ENCODE data around the gene KRTAP12-2.
"Not testable (repeated sequence)": the region's sequence is repeated elsewhere in the genome, so short reads cannot be mapped to it uniquely, and the experiment has no call there.

Gene KRTAP12-2

DNA sequence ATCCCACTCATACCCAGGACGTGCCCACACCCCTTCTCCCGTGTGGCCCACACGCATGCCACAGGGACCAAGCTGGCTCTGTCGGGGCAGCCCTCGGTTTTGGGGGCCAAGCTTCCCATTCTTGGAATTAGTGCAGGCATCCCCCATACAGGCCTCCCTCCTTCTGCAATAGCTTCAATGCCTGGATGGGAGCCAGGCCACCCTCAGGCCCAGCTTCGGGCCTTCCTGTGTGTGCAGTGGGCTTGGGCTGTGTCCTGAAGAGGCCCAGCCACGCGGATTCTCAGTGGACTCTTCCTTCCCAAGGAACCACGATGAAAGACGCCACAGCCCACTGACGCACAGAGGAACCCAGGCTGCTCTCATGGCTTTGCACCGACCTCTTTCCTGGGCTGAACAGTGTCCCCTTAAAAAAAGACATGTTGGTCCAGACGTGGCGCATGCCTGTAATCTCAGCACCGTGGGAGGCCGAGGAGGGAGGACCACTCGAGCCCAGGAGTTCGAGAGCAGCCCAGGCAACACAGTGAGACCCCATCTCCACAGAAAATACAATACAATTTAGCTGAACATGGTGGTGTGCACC is 17.1 kb downstream of the KRTAP12-2 start:
- H3K4me3 ChIP-seq, result no peak overlapping the region
- peaks cover 0 to 30% of the 10 kb centered on the region in 2 donors for H3K27me3 ChIP-seq
- no peak for TF ChIP-seq CTCF (IDR thresholded peaks at IDR 0.05)
- H3K4me1 ChIP-seq, result no peaks in the 10 kb centered on the region
- H3K27ac ChIP-seq, result no peak overlapping the region
- DNase-seq, result no peak
- H3K36me3 ChIP-seq, result no peaks in the 10 kb centered on the region
- intact Hi-C loops (cut with DNase I; ENCODE audit: low total_unique reads), result no loop called here
- peaks cover 0 to 8% (median 6%) of the 10 kb centered on the region in 3 donors for H3K9me3 ChIP-seq

DNA sequence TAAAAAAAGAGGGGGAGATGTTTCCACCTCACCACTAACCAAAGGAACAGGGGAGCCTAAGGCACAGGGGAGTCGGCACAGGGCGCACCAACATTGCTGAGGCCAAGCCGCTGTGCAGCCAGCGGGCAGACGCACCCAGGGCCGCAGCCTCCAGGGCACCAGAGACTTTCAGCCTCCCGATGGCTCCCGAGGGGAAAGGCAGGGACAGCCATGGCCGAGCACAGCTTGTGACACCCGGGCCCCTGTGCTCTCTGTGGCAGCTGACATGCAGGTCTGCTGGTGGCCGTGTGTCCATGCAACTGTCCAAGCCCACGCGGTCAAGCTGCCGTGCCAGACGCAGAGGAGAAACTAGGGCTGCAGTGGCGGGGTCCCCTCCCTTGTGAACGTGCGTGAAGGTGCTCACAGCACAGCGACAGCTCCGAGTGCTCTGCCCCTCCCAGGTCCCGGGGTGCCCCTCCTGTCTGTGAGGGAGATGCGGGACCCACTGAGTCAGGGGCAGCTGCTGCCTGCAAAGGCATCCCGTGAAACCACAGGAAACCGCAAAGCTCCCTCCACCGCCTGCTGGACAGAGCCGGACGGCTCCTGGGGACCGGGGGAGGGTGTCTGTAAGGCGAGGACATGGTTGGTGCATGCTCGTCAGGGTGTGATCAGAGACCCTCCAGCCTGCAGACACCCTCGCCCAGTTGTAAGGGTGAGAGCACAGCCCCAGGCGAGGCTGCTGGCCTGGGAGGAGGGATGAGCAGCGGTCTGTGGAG is 18.0 kb downstream of the KRTAP12-2 start:
- H3K9me3 ChIP-seq, result peaks cover 0 to 8% (median 6%) of the 10 kb centered on the region in 3 donors
- intact Hi-C loops (cut with DNase I; ENCODE audit: low total_unique reads), result no loop called here
- no peak overlapping the region for H3K4me3 ChIP-seq
- TF ChIP-seq CTCF (IDR thresholded peaks at IDR 0.05), result no peak
- H3K36me3 ChIP-seq, result no peaks in the 10 kb centered on the region
- H3K27me3 ChIP-seq, result peaks cover 0 to 30% of the 10 kb centered on the region in 2 donors
- DNase-seq, result no peak
- H3K4me1 ChIP-seq, result no peaks in the 10 kb centered on the region
- no peak overlapping the region for H3K27ac ChIP-seq

DNA sequence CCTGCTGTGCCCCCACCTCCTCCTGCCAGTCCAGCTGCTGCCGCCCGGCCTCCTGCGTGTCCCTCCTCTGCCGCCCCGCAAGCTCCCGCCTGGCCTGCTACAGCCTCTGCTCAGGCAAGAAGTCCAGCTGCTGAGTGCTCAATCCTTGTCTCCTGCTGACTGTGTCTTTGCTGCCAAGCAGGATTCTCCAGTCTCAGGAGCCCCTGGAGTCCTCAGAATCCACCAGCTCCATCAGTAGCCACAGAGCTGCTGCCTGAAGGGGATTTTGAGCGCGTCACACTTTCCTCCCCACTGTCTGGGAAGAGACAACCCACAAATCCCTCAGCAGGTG is 19.5 kb downstream of the KRTAP12-2 start:
- Histone ChIP-seq H3K4me3 (no peak overlapping the region), H3K27ac (no peak overlapping the region), H3K36me3 (no peaks in the 10 kb centered on the region), H3K9me3 (peaks cover 0 to 8% (median 6%) of the 10 kb centered on the region in 3 donors), H3K4me1 (no peaks in the 10 kb centered on the region), H3K27me3 (peaks cover 0 to 30% of the 10 kb centered on the region in 2 donors)
- no peak for DNase-seq
- TF ChIP-seq CTCF (IDR thresholded peaks at IDR 0.05), result no peak
- intact Hi-C loops (cut with DNase I; ENCODE audit: low total_unique reads), result no loop called here

GRCh38 chr21:44646366-44647221 is 20.1 kb downstream of the KRTAP12-2 start, which contains the start of gene KRTAP10-11:
TSS of gene KRTAP10-11 (plus strand) at chr21:44646414. CDS start at chr21:44646459, 45 bp downstream.
- intact Hi-C loops (cut with DNase I; ENCODE audit: low total_unique reads); DNase-seq: not testable (repeated sequence)

GRCh38 chr21:44644878-44645277 is 21.8 kb downstream of the KRTAP12-2 start:
- H3K9me3 ChIP-seq, result peaks cover 0 to 17% (median 8%) of the 10 kb centered on the region in 3 donors
- H3K4me1 ChIP-seq, result no peaks in the 10 kb centered on the region
- H3K36me3 ChIP-seq, result no peaks in the 10 kb centered on the region
- no peak for TF ChIP-seq CTCF (IDR thresholded peaks at IDR 0.05)
- no peak overlapping the region for H3K27ac ChIP-seq
- H3K4me3 ChIP-seq, result no peak overlapping the region
- DNase-seq, result no peak
- intact Hi-C loops (cut with DNase I; ENCODE audit: low total_unique reads), result no loop called here
- H3K27me3 ChIP-seq, result peaks cover 0 to 36% of the 10 kb centered on the region in 2 donors

More at GRCh38 chr21:44646366-44647221, 20.1 kb downstream of the KRTAP12-2 start, which contains the start of gene KRTAP10-11:
- H3K36me3 ChIP-seq, H3K4me3 ChIP-seq, H3K27ac ChIP-seq, H3K4me1 ChIP-seq, H3K9me3 ChIP-seq: not testable (repeated sequence)
- H3K27me3 ChIP-seq, result peaks cover 0 to 30% of the 10 kb centered on the region in 2 donors

All from tibial artery (tissue), 4 donors.